T-helper 1 cell (primary cell): ENCODE measurements around the gene ALG10.
"Not testable (repeated sequence)": the region's sequence is repeated elsewhere in the genome, so short reads cannot be mapped to it uniquely, and the experiment has no call there.

Source experiments
- DNase-seq, 5 donors: peaks; one replicate each; pipeline ENCODE4 v3.0.0-alpha.2; 2012 to 2020
- total RNA-seq, 4 donors: gene quantifications; one replicate each; lab custom pipeline; 2026; lab: John Stamatoyannopoulos, UW

Gene ALG10, protein sequence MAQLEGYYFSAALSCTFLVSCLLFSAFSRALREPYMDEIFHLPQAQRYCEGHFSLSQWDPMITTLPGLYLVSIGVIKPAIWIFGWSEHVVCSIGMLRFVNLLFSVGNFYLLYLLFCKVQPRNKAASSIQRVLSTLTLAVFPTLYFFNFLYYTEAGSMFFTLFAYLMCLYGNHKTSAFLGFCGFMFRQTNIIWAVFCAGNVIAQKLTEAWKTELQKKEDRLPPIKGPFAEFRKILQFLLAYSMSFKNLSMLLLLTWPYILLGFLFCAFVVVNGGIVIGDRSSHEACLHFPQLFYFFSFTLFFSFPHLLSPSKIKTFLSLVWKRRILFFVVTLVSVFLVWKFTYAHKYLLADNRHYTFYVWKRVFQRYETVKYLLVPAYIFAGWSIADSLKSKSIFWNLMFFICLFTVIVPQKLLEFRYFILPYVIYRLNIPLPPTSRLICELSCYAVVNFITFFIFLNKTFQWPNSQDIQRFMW
- total RNA-seq: 7.0 to 19.9 (median 10.2) reads per million in 4 donors

GRCh38 chr12:34022079-34022830 is at the start of gene ALG10:
Gene ALG10, plus strand, starts transcription at chr12:34022496. Its CDS starts 104 bp downstream, at chr12:34022600.
- peak; percentile 90 to 97 (median 96) for DNase-seq

- not testable (repeated sequence) for DNase-seq
Observed at GRCh38 chr12:33972884-33973283, 49.4 kb upstream of the ALG10 start.

- no peak for DNase-seq
Observed at GRCh38 chr12:33977887-33978286, 44.4 kb upstream of the ALG10 start.

DNA sequence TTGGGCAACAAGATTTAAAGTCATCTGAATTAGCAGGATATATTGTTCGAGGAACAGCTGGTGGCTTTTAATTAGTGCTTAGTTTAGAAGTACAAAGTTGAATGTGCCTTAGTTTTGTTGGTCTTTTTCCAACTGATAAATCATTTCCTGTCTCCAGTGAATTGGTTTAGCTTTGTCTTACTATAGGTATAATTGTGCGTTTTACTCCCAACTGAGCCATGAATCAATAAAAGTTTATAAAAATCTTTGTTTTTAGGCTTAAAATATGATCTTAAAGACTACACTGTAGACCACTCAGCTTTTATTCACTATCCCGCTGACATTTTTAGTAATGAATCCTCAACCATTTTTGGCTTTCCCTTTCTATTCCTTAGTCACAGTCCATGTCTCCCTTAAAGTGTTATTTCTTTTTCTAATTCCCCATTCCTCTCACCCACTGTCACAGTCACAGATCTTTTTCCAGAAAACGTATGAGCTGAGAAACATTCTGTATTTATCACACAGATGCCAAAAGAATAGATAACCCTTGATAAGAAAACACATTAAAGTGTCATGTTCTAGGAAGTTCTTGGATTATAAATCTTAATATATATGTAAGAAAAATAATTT is 34.0 kb upstream of the ALG10 start:
- no peak for DNase-seq

DNA sequence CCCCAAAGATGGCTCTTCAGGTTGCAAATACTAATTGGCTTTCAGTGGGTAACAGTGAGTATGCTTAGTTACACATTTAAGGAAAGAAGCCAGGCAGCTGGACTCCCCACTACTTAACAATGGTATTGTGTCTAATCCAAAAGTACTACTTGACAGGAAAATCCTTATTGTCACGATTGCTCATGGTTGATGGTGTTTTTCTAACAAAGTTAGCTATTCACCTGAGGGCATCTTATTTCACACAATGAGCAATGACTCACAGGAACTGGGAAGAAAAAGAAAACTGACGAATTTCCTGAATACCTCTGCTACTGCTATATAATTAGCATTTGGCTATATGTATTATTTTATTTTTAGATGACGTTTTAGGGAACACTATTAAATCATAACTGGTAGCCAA is 33.4 kb upstream of the ALG10 start:
- no peak for DNase-seq

- DNase-seq: no peak
Observed at GRCh38 chr12:33994857-33995808, 27.2 kb upstream of the ALG10 start.

DNA sequence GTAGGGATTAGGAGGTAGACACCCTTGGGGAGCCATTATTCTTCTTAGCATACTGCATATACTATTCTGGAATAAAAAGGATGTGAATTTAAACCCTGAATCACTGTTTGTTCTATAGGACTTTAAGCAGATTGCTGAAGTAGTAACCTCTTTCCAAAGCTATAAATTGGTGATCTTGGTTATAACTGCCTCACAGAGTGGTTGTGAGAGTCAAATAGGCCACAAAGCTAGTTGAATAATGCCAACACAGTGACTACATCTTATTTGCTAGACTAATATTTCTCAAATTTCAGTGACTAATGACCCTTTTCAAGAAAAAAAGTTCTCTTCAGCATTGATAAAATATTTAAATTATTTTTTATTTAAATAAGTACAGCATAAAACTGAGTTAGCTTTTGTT is 13.5 kb upstream of the ALG10 start:
- DNase-seq: not testable (repeated sequence)

DNA sequence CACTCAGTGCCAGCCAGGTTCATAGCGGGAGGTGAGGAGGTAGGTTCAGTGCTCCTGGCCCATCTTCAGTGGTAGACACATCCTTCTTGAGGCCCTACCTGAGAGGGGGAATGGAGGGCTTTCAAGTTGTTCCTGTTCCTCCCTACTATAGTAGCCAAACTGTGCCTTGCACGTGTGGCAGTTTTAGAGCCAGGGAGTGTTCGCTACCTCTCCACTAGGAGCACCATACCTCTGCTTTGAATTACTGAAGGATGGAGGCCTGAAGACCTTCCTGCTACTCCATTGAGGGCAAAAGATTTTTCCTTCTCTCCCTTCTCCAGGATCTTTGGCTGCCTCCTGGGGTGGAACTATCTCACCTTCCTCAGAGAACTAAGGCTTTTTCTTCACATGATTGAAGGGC is 5.9 kb upstream of the ALG10 start:
- DNase-seq: no peak

DNA sequence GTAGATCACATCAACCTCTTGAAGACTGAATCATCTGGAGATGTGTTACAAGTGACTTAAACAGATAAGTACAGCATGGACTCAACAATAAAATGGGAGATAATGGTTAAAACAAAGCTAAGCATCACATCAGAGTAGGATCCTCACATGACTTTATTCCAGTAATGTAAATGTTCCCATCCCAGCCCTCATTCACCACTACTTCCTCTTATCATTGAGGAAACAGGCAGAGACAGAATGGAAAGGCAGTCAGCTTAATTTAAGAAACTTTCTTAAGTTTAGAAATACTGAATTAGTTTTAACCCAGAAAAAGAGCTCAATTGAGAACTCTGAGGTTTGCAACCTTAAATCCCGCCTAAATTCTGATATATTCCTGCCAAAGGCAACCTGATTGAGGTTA is 1.2 kb upstream of the ALG10 start:
- no peak for DNase-seq

DNA sequence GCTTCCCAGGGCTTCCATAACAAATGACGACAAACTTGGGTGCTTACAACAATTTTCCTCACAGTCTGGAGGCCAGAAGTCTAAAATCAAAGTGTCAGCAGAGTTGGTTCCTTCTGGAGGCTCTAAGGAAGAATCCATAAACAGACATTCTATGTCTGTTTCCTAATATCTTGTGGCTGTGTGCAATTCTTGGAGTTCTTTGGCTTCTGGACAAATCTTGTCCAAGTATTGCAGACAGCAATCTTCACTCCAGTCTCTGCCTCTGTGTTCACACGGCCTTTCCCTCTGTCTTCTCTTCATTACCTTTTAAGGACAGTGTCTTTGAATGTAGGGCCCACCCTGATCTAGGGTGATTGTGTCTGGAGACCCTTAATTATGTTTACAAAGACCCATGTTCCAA is 5.4 kb downstream of the ALG10 start:
- not testable (repeated sequence) for DNase-seq

GRCh38 chr12:34030591-34030990 is 8.3 kb downstream of the ALG10 start:
- no peak for DNase-seq

DNA sequence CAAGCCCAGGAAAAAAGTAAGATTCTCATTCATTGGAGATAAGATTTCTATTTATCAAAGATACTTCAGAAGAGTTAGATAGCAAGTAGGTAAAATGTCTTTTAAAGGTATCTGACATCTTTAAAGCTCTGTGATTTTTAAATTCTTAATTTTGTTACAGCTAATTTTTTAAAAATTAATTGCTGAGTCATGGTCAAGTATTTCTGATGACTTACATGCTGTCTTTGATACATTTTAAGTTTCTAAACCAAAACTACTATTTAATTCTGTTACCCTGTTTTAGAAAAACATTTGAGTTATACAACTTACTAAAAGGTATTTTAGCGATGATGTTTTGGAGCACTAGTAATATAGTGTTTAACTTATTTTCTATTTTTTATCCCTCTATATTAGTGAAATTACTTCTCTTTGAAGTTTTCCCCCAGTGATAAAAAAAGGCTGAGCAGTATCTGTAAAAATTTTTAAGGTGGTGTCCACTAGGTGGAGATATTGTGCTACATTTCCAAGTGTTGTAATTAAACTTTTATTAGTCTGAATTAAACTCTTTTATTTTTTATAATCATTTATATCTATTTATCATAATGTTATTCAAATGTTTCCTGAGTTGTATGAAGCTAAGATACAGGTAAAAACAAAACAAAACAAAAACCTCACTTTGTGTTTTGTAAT is 11.5 kb downstream of the ALG10 start:
- peak in 1 of 5 donors; percentile 8 for DNase-seq

- DNase-seq: not testable (repeated sequence)
Observed at GRCh38 chr12:34038357-34038756, 16.1 kb downstream of the ALG10 start.

GRCh38 chr12:34046570-34046969 is 24.3 kb downstream of the ALG10 start:
- no peak for DNase-seq

GRCh38 chr12:34047855-34048254 is 25.6 kb downstream of the ALG10 start:
- not testable (repeated sequence) for DNase-seq

DNA sequence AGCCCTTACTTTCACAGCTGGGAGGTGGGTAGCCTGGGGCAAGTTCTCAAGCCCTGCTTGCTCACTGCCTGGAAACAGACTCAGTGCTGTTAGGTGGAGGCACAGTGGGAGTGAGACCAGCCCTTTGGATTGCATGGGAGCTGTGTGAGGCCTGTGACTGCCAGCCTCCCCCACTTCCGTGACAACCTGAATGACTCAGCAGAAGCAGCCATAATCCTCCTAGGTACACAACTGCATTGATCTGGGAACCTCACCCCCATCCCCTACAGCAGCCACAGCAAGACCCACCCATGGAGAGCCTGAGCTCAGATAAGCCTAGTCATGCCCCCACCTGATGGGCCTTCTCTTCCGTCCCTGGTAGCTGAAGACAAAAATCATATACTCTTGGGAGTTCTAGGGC is 26.4 kb downstream of the ALG10 start:
- DNase-seq: no peak

- DNase-seq: no peak
Observed at GRCh38 chr12:34051486-34051885, 29.2 kb downstream of the ALG10 start.

DNA sequence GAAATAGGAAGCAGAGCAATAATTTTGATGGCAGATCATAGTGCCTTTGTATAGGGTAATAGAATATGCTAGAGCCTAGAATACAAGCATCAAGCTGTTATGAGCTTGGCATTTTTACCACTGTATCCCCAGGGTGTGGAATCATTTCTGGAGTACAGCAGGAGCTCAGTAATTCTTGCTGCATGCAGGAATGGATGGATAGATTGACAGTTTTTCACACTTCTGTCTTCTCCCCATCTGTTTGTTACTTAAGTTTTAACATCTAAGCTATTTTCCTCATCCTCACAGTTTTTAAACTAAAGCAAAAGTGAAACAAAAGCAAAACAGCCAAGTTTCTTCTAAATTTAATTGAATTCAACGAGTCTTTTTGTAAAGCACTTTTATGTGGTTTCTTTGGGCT is 32.6 kb downstream of the ALG10 start:
- no peak for DNase-seq
